Ishikawa (cell line): ENCODE measurements around the gene XBP1.

Source experiments
- CEBPB ChIP-seq: IDR thresholded peaks from 2 replicates; pipeline ENCODE4 v1.6.1; 2012
- EP300 ChIP-seq: IDR thresholded peaks from 2 replicates; pipeline ENCODE4 v1.6.1; 2012; ENCODE audit warnings: borderline replicate concordance
- FOXM1 ChIP-seq: IDR thresholded peaks from 2 replicates; pipeline ENCODE4 v1.6.1; 2012; ENCODE audit warnings: low read depth, borderline replicate concordance
- REST ChIP-seq: IDR thresholded peaks from 2 replicates; pipeline ENCODE4 v1.6.1; 2012; ENCODE audit warnings: low read depth, mild to moderate bottlenecking
- TAF1 ChIP-seq: IDR thresholded peaks from 2 replicates; pipeline ENCODE4 v1.6.1; 2012; ENCODE audit warnings: low read depth, mild to moderate bottlenecking

DNA sequence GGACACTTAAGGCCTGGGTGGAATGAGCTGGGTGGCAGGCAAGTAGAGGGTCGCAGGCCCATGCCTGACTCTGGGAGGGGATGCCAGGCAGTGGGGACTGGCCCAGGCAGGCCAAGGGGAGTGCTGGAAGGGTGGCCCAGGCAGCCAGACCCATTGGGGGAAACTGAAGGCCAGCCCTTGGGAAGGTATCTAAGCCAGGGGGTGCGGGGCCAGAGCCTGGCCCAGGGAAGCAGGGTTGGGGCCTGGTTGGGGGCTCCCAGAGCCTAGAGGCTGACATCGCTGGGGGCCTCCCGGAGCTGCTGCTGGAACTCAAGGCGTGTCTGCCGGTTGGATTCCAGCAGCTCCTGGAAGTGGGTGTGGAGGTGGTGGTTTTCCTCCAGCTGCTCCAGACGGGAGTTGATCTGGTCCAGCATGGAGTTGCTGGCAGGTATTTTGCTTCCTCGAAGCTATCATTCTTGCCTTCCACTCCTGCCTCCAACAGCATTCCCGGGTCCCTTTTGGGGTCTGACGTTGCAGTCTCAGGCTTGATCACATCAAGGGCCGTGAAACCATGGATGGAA is 35.3 kb upstream of the XBP1 start:
- TF ChIP-seq CEBPB: no peak
- no peak for TF ChIP-seq REST
- TF ChIP-seq FOXM1: no peak
- no peak for TF ChIP-seq TAF1
- TF ChIP-seq EP300: no peak
